Activated CD4-positive, alpha-beta T cell treated with anti-CD3 and anti-CD28 coated beads, Interleukin-2, amount 10 ng/mL, durations not matched to agents 7 days and 5 days (primary cell): ENCODE data around the gene ZSCAN30. TPM values are rescaled to one million over a fixed set of nuclear protein-coding genes. Genes with fewer than 3 reads are reported as not detected.
"Not testable (repeated sequence)": the region's sequence is repeated elsewhere in the genome, so short reads cannot be mapped to it uniquely, and the experiment has no call there.

ENCODE experiments used
- CTCF ChIA-PET: fragments of 350-600 bp; sonication (Branson Sonifier 250); formaldehyde crosslinking; loops from one replicate; lab custom pipeline; 2021; ENCODE audit warnings: antibody characterized with exemption; lab: Charles Lee
- POLR2A ChIA-PET: fragments of 350-600 bp; sonication (Branson Sonifier 250); formaldehyde crosslinking; loops from one replicate; lab custom pipeline; 2021; ENCODE audit warnings: antibody characterized with exemption; lab: Charles Lee
- DNase-seq: peaks from one replicate; pipeline ENCODE4 v3.0.0-alpha.2; 2020
- H3K27ac Mint-ChIP-seq: one replicate; pipeline ENCODE4 v1.8.0; 2021; ENCODE audit warnings: mild to moderate bottlenecking, moderate library complexity, mixed read lengths
- H3K27me3 Mint-ChIP-seq: one replicate; pipeline ENCODE4 v1.8.0; 2021; ENCODE audit warnings: mixed read lengths
- H3K36me3 Mint-ChIP-seq: one replicate; pipeline ENCODE4 v1.8.0; 2021; ENCODE audit warnings: low read depth, mixed read lengths
- H3K4me1 Mint-ChIP-seq: one replicate; pipeline ENCODE4 v1.8.0; 2021; ENCODE audit warnings: mixed read lengths
- H3K4me3 Mint-ChIP-seq: one replicate; pipeline ENCODE4 v1.8.0; 2021; ENCODE audit warnings: mild to moderate bottlenecking, moderate library complexity, mixed read lengths
- H3K9me3 Mint-ChIP-seq: one replicate; pipeline ENCODE4 v1.8.0; 2021; ENCODE audit warnings: mixed read lengths
- total RNA-seq, 2 experiments: library from RNA; stranded (reverse); gene quantifications; one replicate each; pipeline ENCODE4 v1.2.3, GENCODE V29; 2021

ZSCAN30 gene
- total RNA-seq, 2 experiments from 2014 or later = 18.5 to 18.8 TPM

DNA sequence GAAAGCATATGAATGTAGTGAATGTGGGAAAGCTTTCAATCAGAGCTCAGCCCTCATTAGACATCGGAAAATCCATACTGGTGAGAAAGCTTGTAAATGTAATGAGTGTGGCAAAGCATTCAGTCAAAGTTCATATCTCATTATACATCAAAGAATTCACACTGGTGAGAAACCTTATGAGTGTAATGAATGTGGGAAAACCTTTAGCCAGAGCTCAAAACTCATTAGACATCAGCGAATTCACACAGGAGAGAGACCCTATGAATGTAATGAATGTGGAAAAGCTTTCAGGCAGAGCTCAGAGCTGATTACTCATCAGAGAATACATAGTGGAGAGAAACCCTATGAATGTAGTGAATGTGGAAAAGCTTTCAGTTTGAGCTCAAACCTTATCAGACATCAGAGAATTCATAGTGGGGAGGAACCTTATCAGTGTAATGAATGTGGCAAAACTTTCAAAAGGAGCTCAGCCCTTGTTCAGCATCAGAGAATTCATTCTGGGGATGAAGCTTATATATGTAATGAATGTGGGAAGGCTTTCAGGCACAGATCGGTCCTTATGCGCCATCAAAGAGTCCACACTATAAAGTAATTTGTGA is 44.2 kb downstream of the ZSCAN30 start:
- Mint-ChIP-seq H3K4me1 (no peaks in the 10 kb centered on the region), H3K4me3 (no peak overlapping the region), H3K9me3 (peaks cover 66% of the 10 kb centered on the region), H3K27me3 (no peaks in the 10 kb centered on the region), H3K27ac (no peak overlapping the region), H3K36me3 (peaks cover 81% of the 10 kb centered on the region)
- DNase-seq = no peak
- POLR2A ChIA-PET = no interaction called here
- CTCF ChIA-PET = interaction anchor here (0.9 to 1.4 kb wide), 4 partner anchors 22 to 221 kb away, joined by 3 to 4 read pairs (median 3); no protein-coding TSS in a partner anchor

DNA sequence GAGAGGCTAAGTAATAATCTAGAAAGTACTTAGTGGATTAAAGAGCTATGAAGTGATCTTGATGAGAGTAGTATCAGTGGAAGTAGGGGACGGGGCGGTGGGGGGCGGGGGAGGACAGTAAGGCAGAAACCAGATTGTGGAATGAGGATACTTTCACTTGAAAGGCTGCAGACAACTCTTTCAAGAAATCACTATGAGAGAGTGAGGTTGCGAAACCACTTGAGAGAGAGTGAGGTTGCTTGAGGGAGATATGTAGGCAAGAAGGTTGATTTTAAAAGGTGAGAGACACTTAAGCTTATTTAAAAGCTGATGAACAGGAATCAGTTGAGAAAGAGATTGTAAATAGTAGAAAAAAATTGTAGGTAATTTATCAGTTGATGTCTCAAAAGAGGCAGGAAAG is 45.4 kb downstream of the ZSCAN30 start:
- DNase-seq = no peak
- no peaks in the 10 kb centered on the region for H3K27me3 Mint-ChIP-seq
- peaks cover 56% of the 10 kb centered on the region for H3K9me3 Mint-ChIP-seq
- peaks cover 4% of the 10 kb centered on the region for H3K4me1 Mint-ChIP-seq
- peaks cover 70% of the 10 kb centered on the region for H3K36me3 Mint-ChIP-seq
- H3K27ac Mint-ChIP-seq = no peak overlapping the region
- no peak overlapping the region for H3K4me3 Mint-ChIP-seq
- CTCF ChIA-PET = interaction anchor here (0.9 to 1.2 kb wide), 2 partner anchors 28 to 99 kb away, joined by 3 read pairs; partner anchors contain the start of gene ZNF24
- POLR2A ChIA-PET = interaction anchor here (0.7 kb wide), 1 partner anchor 17 kb away, joined by 3 read pairs; no protein-coding TSS in a partner anchor

DNA sequence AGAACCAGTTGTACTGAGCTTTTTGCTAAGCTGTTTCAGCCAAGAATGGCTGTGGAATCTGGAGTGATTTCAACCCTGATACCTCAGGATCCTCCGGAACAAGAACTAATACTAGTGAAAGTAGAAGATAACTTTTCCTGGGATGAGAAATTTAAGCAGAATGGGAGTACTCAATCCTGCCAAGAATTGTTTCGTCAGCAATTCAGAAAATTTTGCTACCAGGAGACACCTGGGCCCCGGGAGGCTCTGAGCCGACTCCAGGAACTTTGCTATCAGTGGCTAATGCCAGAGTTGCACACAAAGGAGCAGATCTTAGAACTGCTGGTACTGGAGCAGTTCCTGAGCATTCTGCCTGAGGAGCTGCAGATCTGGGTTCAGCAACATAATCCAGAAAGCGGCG is 47.6 kb downstream of the ZSCAN30 start:
- ChIA-PET POLR2A (no interaction called here), CTCF (interaction anchor here (1.6 to 2.1 kb wide), 2 partner anchors 8 to 25 kb away, joined by 3 to 6 read pairs; no protein-coding TSS in a partner anchor)
- H3K27ac Mint-ChIP-seq = no peak overlapping the region
- no peaks in the 10 kb centered on the region for H3K27me3 Mint-ChIP-seq
- no peak overlapping the region for H3K4me3 Mint-ChIP-seq
- peaks cover 46% of the 10 kb centered on the region for H3K9me3 Mint-ChIP-seq
- DNase-seq = no peak
- H3K36me3 Mint-ChIP-seq = peaks cover 53% of the 10 kb centered on the region
- H3K4me1 Mint-ChIP-seq = peaks cover 7% of the 10 kb centered on the region

DNA sequence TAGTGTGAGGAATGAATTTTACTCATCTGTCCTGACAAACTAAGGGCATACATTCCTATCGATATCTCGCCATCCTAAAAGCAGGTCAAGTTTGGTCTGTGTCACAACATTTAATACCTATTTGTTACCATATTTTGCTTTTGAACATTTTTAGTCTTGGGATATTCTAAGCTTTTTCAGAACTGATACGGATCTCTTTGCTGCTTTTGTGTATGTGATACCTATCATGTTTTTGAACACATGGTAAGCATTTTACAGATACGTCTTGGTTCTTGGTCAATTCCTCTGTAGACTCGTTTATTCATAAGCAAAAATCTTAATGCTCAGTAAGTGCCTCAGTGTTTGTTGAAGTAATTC is 48.6 kb downstream of the ZSCAN30 start:
- ChIA-PET CTCF (interaction anchor here (1.6 to 3.0 kb wide), 2 partner anchors 9 to 103 kb away, joined by 3 to 9 read pairs; partner anchors contain the start of gene ZNF24), POLR2A (no interaction called here)
- Mint-ChIP-seq H3K27ac (peak overlapping the region; percentile 97), H3K9me3 (peaks cover 37% of the 10 kb centered on the region), H3K27me3 (no peaks in the 10 kb centered on the region), H3K4me1 (peaks cover 7% of the 10 kb centered on the region), H3K4me3 (peak overlapping the region; percentile 95), H3K36me3 (peaks cover 43% of the 10 kb centered on the region)
- DNase-seq = no peak

DNA sequence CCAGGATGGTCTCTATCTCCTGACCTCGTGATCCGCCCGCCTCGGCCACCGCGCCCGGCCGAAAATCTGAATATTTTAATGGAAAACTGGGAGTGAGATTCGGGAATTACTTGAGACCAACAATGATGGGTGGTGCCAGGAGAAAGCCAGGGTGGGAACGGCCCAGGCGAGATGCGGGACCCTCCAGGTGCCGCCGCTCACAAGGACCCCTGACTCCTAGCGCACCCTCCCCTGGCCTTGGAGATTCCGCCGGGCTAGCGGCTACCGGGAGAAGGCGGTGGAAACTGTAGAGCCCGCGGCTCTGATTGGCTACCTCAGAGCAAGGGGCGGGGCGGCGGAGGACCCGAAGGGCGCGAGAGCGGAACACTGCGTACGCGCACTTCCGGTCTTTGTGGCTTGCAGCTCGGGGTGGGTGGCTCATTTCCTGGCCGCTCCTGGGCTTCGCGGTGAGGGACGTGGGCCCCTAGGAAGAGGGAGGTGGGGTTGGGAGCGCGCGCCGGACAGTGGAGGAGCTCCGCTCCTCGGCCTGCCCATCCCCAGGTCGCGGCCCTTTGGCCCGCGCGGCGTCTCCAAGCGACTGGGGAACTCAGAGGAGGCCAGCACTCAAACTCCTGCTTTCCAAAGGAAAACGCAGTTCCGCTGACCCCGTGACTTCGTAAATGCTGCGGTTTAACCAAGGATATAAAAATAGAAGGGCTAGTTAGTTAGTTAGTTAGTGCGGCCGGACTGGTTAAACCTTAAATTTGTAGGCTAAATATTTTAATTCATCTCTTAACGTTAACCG is 49.2 kb downstream of the ZSCAN30 start, which contains the start of gene ZNF397:
TSS of gene ZNF397 (plus strand) at position 371 of the 784 bp plus-strand sequence. CDS start 1,437 bp downstream, outside the sequence.
- POLR2A ChIA-PET = no interaction called here
- H3K4me1 Mint-ChIP-seq = peaks cover 7% of the 10 kb centered on the region
- H3K9me3 Mint-ChIP-seq = peaks cover 31% of the 10 kb centered on the region
- peak within 1 kb of the TSS; percentile 97 for H3K27ac Mint-ChIP-seq
- CTCF ChIA-PET = interaction anchor here (0.8 to 3.0 kb wide), 9 partner anchors 9 to 104 kb away, joined by 3 to 9 read pairs (median 3); partner anchors contain the start of genes ZNF24 and ZSCAN30
- no peaks in the 10 kb centered on the region for H3K27me3 Mint-ChIP-seq
- peak; percentile 96 for DNase-seq
- peaks cover 37% of the 10 kb centered on the region for H3K36me3 Mint-ChIP-seq
- H3K4me3 Mint-ChIP-seq = peak within 1 kb of the TSS; percentile 95

DNA sequence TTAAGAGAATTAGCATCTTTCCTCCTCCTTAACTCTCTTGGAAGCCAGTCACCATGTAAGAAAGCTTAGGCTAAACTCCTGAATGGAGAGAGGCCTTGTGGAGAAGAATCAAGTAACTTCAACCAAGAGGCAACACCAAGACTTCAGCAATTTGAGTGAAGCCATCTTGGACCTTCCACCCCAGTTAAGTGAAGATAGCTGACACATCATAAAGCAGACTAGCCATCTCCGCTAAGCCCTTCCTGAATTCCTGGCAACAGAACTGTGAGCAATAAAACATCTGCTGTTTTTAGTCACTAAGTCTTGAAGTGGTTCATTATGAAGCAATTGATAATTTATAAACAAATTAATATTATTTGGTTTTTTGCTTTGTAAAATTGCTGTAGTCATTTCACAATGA is 50.7 kb downstream of the ZSCAN30 start:
- POLR2A ChIA-PET = no interaction called here
- DNase-seq = no peak
- Mint-ChIP-seq H3K4me3 (no peak overlapping the region), H3K9me3 (peaks cover 17% of the 10 kb centered on the region), H3K27ac (no peak overlapping the region), H3K36me3 (peaks cover 22% of the 10 kb centered on the region), H3K27me3 (no peaks in the 10 kb centered on the region), H3K4me1 (peaks cover 7% of the 10 kb centered on the region)
- CTCF ChIA-PET = interaction anchor here (1.3 to 3.0 kb wide), 5 partner anchors 17 to 106 kb away, joined by 3 to 9 read pairs (median 3); partner anchors contain the start of genes ZNF24 and ZSCAN30

DNA sequence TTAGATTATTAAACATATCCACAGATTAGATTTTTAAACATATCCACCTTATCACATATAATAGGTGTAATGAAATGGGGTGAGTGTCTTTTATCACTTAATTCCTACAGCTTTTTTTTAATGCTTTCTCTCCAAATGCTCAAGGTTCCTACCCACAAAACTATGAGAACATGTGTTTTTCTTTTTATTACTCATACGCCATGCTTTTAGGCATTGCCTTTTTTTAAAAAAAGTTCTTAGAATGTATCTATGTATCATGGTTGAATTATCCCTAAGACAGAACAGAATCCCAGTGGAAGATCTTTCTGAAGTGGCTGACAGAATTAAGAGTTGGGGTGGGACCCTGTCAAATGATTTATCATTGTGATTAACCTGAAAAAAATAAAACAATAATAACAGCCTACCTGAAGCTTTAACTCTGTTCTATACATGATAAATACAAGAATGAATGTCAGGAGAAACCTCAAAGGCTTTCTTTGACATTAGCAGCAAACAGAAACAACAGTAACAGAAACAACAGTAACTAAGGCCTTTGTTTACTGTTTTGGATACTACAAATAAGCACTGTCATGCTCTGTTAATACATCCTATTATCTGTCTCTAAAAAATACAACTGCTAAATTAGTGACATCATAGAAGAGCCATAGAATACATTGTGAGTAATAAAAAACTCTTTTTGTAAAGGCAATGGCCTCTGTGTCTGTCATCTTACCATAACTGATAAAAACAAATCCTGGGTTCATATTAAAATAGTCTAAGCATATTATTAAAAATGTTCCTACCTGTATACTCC is 53.3 kb downstream of the ZSCAN30 start:
- no peaks in the 10 kb centered on the region for H3K36me3 Mint-ChIP-seq
- no peak for DNase-seq
- no peaks in the 10 kb centered on the region for H3K9me3 Mint-ChIP-seq
- CTCF ChIA-PET = no interaction called here
- H3K27ac Mint-ChIP-seq = no peak overlapping the region
- no peak overlapping the region for H3K4me3 Mint-ChIP-seq
- no peaks in the 10 kb centered on the region for H3K27me3 Mint-ChIP-seq
- POLR2A ChIA-PET = no interaction called here
- peaks cover 7% of the 10 kb centered on the region for H3K4me1 Mint-ChIP-seq

DNA sequence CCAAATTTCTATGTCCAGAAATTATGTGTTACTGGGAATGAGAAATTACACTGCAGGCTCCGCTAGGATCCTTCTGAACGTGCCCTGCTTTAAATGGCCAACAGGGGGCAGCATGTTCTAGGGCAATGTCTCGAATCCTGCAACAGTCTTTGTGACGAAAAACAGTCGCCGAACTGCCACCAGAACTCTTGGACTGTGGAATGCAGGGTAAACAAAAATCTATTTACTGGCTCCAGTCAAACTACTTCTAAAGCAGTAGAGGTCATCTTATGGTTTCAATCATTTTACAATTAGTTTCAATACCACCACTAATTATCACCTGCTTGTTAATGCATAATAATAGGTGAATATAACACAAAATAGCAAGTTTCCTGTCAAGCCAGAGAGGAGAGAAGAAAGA is 59.0 kb downstream of the ZSCAN30 start:
- Mint-ChIP-seq H3K9me3 (no peaks in the 10 kb centered on the region), H3K4me3 (peak overlapping the region; percentile 30), H3K27ac (no peak overlapping the region), H3K27me3 (no peaks in the 10 kb centered on the region), H3K4me1 (peaks cover 3% of the 10 kb centered on the region), H3K36me3 (no peaks in the 10 kb centered on the region)
- peak; percentile 84 for DNase-seq
- POLR2A ChIA-PET = interaction anchor here (0.6 kb wide), 1 partner anchor 155 kb away, joined by 3 read pairs; no protein-coding TSS in a partner anchor
- CTCF ChIA-PET = interaction anchor here (0.6 kb wide), 1 partner anchor 9 kb away, joined by 3 read pairs; no protein-coding TSS in a partner anchor

DNA sequence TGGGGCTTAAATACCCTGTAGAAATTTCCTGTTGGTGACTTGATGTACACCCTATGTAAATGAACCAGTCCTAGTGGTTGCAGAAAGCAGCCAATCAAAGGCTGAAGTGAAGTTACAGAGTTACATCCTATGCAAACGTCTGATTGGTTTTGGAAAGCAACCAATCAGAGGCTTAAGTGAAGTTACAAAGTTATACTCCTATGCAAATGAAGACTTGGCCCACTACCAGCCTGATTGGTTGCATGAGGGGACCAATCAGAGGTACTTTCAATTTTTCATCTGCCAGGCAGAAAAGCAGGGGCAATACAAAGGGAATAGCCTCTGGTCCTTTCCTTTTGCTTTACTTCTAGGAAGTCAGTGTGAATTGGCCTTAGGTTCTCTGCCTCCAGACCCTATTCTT is 62.8 kb downstream of the ZSCAN30 start:
- DNase-seq = no peak
- Mint-ChIP-seq H3K27ac (no peak overlapping the region), H3K27me3 (peaks cover 4% of the 10 kb centered on the region), H3K4me3 (no peak overlapping the region), H3K9me3 (no peaks in the 10 kb centered on the region), H3K36me3 (no peaks in the 10 kb centered on the region), H3K4me1 (peaks cover 3% of the 10 kb centered on the region)
- CTCF ChIA-PET = no interaction called here
- POLR2A ChIA-PET = no interaction called here

DNA sequence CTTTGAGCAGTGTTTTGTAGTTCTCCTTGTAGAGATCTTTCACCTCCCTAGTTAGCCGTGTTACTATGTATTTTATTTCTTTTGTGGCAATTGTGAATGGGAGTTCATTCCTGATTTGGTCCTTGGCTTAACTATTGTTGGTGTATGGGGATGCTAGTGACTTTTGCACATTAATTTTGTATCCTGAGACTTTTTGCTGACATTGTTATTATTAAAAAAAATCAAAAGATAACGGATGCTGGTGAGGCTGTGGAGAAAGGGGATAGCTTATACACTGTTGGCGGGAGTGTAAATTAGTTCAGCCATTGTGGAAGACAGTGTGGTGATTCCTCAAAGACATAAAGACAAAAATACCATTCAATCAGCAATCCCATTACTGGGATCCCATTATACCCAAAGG is 66.2 kb downstream of the ZSCAN30 start:
- Mint-ChIP-seq H3K27me3 (peaks cover 4% of the 10 kb centered on the region), H3K27ac (no peak overlapping the region), H3K4me1 (no peaks in the 10 kb centered on the region), H3K9me3 (no peaks in the 10 kb centered on the region), H3K4me3 (no peak overlapping the region), H3K36me3 (no peaks in the 10 kb centered on the region)
- no peak for DNase-seq
- ChIA-PET CTCF (no interaction called here), POLR2A (no interaction called here)

DNA sequence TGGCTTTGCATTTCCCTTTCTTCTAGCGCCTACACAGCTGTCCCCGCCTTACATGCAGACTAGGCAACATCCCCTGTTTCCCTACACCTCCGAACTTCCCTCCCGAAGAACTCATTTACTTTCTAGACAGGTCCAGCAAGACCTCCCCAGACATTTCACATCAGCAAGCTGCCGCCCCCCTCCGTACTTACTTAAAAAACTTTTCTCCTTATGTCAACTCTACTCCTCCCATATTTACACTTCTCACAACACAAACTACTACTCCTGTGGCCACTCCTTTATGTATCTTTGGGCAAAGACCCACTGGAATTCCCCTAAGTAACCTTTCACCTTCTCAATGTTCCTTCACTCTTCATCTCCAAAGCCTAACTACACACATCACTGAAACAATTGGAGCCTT is 69.6 kb downstream of the ZSCAN30 start:
- no peak for DNase-seq
- Mint-ChIP-seq H3K4me3 (no peak overlapping the region), H3K9me3 (no peaks in the 10 kb centered on the region), H3K27ac (no peak overlapping the region), H3K36me3 (no peaks in the 10 kb centered on the region), H3K4me1 (no peaks in the 10 kb centered on the region), H3K27me3 (peaks cover 4% of the 10 kb centered on the region)
- ChIA-PET CTCF (interaction anchor here (0.6 kb wide), 1 partner anchor 55 kb away, joined by 3 read pairs; no protein-coding TSS in a partner anchor), POLR2A (no interaction called here)

DNA sequence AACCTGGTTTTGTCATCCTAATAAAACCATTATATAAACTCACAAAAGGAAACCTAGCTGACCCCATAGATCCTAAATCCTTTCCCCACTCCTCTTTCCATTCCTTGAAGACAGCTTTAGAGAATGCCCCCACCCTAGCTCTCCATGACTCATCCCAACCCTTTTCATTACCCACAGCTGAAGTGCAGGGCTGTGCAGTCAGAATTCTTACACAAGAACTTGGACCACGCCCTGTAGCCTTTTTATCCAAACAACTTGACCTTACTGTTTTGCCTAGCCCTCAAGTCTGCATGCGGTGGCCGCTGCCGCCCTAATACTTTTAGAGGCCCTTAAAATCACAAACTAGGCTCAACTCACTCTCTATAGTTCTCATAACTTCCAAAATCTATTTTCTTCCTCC is 70.7 kb downstream of the ZSCAN30 start:
- H3K9me3 Mint-ChIP-seq, POLR2A ChIA-PET, H3K4me3 Mint-ChIP-seq, H3K36me3 Mint-ChIP-seq, H3K27me3 Mint-ChIP-seq, DNase-seq, CTCF ChIA-PET, H3K4me1 Mint-ChIP-seq, H3K27ac Mint-ChIP-seq: not testable (repeated sequence)
